NCI-H345 (cell line): Measurements from ENCODE around the gene SRP14.

Experiments used
- DNase-seq: peaks from one replicate; lab custom pipeline; 2025; lab: John Stamatoyannopoulos, UW

Gene SRP14

DNA sequence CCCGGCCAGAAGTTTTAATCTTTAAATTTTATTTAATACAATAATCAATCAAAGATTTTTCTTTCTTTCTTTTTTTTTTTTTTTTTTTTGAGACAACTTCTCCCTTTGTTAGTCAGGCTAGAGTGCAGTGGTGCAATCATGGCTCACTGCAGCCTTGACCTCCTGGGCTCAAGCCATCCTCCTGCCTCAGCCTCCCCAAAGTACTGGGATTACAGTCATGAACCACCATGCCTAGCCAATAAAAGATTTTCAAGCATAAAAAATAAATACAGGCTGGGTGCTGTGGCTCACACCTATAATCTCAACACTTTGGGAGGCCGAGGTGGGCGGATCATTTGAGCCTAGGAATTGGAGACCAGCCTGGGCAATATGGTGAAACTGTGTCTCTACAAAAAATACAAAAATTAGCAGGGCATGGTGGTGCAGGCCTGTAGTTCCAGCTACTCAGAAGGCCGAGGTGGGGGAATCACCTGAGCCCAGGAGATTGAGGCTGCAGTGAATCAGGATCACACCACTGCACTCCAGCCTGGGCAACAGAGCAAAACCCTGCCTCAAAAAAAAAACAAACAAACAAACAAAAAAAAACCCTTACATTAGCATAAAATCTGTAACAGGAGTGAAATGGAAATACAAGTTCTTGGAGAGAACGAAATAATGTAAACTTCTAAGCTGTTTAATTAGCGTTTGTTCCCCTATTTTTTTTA lies 29.1 kb upstream of the SRP14 start:
- DNase-seq, result no peak

DNA sequence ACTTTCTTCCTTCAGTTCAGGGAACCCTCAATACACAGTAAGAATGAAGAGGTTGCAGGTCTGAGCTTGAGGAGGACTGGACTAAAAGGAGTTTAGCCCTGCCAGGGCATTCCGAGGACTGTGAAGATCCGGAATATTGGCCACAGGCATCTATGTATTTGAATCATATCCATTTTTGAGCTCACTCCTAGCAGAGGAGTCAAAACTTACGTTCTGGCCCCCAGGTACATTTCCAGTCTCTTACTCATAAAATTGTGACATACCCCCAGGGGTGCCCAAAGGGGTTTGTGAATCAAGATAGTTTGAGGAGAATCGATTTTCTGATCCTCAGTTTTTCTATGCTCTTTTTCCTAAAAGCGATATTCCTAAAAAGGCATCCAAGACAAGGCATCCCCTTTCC lies 27.6 kb upstream of the SRP14 start:
- DNase-seq, result no peak

DNA sequence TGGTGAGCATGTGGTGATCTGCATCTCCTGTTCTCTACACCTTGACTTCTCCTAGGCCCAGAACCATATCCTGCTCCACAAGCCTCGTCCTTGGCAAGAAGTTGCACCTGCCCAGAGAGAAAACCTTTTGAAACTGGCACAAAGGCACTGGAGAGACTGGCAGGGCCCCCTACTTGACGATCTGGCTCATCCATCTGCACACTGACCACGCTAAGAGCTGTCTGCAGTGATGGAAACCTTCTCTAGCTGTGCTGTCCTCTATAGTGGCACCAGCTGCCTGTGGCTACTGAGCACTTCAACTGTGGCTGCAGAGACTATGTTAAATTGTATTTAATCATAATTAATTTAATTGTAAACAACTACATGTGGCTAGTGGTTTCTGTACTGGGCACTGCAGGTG lies 26.2 kb upstream of the SRP14 start:
- peak; percentile 35 for DNase-seq

DNA sequence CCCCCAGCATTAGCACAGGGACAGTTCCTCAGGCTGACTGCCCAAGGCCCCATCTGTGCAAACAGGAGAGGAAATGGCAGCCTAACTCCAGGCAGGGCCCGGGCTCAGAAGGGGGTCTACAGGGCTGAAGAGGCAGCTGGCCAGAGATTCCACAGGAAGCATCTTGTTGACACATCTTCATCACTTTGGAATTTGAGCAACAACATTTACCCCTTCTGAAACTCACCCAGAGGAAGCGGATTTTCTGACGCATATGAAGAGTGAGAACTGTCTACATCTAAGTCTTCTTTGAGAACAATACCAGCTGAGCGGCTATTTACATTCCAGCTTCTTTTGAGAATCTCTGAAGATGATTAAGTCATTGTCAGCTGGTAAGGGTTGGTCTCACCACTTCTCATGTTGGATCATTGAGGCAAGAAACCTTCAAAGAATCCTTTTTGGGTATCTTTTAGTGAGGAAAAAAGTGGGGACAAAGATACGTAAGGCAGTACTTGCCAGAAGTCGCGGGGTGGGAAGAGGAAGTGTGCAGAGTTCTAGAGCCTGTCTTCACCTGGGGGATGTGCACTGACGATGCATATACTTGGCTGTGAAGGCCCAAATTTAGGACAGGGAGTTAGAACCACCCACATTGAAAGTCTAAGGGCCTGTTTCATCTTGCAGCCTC lies 25.4 kb upstream of the SRP14 start:
- no peak for DNase-seq

DNA sequence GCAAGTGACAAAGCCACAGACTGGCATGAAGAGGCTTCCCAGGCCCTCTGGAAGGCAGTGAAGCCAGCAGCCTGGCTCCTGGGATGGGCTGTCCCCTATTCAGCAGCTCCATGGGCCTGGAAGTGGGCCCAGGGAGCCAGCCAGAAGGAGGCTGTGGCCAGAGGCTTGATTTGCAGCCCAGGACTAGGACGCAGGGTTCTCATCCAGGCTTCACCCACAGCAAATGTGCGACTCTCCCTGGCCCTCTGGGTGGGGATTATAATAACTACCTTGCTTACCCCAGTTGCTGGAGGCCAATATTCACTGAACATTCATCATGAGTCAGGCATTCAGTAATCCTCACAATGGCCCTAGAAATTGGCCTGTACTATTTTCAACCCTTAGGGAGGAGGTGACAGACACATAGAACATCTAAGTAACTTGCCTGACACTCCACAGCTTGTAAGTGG lies 24.6 kb upstream of the SRP14 start:
- DNase-seq, result no peak

DNA sequence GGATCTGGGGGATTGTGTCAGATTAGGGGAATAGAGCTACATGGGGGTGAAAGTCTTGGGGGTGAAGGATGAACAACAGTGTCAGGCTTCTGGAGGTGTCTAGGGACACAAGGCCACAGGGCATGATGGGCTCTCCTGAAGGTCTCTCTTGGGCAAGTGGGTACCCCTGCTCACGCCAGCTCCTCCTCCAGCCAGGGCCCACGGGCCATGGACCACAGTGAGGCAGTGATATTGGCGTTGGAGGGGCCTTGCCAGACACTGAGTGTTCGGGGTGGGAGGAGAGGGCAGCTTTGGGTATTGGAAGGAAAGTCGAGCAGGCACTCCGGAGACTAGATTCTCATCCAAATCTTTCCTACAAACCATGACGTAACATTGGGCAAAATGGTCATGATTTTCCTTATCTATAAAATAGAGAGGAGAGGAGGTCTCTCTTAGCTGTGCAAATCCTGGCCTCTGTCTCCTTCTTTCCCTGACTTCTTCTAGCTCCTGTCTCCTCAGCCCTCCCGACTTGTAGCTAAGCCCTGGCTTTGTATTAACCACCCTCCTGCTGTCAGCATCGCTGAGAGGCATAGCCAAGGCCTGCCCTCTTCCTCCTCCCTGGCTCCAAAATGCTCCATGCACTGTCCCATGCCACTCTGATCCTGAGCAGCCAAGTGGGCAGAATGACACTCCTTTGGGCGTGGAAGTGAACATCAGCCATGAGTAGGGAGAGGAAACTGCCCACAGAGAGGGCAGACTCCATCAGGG lies 24.0 kb upstream of the SRP14 start:
- no peak for DNase-seq

DNA sequence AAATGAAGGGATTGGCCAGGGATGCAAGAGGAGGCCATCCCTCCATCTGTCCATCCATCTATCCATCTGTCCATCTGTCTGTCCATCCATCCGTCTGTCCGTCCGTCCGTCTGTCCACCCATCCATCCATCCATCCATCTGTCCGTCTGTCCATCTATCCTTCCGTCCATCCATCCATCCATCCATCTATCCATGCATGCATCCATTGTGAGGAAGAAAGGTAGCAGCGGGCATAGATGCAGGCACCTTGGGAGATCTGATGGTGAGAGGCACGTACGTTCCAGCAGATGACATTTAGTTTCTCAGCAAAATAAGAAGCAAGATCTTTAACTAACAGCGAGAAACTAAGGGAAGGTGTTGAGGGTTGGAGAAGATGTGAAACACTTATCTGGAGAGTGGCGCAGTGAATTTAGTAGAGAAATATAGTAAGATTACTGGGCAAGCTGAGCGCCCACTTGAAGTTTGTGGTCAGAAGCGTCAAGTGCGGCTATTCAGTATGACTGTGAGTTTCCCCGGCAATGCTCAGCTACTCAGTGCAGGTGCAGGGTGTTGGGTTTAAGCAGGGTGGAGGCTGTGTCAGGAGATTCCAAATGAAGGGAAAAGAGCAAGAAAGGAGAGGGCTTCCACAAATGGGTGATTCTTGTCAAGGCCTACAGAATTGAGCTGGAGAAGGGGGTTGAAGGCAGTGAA lies 22.4 kb upstream of the SRP14 start:
- DNase-seq, result no peak

DNA sequence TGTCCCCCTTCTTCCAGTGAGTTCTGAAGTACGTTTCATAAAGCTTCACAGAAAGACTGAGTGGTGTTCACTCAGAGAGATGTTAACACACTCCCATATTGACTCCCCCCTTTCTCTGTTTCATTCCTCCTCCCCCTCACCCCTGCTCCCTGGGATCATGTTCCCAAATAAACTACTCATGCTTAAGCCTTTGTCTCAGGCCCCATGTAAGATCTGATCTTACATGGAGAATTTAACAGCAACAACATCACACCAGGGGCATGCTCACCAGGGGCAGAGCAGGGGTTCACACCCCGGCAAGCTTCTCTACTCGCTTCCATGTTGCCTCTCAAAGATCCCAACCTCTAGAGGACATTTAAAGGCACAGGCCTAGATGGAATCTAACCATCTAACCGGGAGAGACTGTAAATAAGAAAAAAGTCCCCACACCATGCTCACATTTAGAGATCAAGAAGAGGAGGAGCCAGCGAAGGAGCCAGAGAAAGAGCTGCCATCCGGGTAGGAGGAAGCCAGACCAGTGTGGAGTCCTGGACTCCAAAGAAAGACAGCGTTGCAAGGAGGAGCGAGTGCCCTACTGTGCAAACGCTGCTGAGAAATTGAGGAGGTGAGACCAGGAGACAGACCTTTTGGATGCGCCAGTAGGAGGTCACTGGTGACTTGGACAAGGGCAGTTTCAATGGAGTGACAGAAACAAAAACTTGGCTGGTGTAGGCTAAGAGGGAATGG lies 21.4 kb upstream of the SRP14 start:
- no peak for DNase-seq

DNA sequence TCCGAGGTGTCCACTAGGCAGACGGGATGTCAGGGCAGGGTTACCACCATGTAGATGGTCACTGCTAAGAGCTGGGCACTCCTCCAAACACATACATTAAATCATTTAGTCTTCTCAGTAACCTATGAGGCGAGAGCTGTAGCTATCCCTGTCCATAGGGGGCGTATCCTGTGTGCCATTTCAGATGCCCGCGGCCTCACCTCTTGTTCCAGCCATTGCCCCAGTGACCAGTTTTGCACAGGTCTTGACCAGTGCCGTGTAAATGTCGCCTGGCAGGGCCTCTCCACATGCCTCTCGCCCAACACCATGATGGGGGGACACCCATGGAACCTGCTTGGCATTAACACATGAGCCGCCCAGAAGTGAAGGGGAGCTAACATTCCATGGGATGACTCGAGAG lies 20.8 kb upstream of the SRP14 start:
- DNase-seq, result no peak

DNA sequence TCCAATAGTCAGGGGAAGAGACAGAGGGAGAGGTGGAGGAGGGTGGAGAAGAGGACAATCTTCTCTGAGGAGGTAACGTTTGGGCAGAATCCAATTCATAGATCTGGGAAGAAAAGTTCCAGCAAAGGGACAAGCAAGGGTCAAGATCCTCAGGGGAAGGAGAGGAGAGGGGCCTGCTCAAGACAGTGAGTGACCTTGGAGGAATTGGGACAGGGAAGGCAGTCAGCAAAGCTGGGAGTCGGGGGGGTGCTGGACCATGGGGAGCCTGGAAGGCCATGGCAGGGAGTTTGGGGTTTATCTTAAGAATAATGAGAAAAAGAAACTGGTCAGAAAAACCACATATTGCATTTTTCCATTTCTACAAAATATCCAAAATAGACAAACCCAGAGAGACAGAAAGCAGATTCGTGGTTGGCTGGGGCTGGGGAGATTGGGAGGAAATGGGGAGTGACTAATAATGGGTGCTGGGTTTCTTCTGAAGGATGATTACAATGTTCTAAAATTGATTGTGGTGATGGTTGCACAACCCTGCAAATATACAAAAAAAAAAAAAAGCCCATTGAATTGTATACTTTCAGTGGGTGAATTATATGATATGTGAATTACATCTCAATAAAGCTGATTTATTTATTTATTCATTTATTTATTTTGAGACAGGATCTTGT lies 19.6 kb upstream of the SRP14 start:
- no peak for DNase-seq

DNA sequence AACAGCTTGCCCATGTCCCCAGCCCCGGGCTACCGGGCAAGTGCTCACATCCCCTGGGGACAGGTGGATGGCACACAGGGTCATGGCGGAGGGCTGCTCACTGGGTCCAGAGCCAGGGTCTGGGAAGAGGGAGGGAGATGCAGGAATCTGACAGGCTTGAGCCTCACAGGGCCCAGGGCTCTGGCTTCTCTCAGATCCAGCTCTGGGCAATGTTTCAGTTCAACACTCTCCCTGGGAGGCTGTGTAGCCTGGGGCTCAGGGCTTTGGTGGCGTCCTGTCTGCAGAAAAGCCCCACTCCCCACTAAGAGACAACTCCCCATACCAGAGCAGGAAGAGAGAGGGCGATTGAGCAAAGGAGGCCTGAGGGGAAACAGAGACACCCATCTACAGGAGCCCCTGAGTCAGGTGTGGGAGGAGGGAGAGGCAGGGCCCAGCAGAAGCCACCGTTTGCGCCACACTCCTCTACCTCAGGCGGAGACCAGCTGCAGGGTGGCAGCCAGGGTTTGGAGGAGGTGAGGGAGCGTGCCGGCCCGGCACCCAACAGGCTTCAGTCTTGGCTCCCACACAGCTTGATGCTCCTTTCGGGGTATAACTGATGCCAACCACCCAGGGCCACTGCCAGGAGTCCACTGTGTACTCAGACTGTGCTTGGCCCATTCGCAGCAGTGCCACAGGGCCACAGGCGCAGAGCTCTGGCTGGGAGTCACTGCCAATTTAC lies 16.8 kb upstream of the SRP14 start:
- no peak for DNase-seq

DNA sequence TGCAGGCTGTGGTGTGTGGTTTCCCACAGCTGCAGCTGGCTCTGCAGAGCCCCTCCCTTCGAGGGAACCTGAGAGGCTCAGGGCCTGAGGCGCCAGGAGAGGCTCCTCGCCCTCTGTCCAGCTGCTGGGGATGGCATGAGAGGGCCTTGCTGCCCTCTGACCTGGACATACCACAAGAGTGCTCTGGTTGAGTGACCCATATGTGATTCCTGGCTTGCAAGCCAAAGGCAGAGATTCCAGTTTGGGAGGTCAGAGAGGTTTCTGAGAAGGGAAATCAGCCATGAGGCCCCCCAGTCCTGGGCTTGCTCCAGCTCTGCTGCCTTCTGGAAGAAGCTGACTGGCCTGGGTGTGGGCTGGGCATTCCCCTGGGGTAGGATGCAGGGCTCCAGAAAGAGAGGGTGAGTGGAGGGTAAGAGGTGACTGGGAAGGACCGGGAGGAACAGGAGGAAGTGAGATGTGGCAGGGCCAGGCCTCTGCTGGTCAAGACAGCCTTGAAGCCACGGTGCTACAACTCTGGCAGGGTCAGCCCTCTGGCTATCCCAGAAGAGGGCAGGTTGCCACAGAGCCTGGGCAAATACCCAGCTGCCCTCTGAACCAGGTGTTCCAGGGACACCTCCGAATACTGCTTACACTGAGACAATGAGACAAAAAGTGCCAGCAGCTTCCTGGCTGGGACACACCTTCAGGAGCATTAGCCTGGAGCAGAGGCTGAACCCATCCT lies 16.0 kb upstream of the SRP14 start:
- DNase-seq, result peak; percentile 27

DNA sequence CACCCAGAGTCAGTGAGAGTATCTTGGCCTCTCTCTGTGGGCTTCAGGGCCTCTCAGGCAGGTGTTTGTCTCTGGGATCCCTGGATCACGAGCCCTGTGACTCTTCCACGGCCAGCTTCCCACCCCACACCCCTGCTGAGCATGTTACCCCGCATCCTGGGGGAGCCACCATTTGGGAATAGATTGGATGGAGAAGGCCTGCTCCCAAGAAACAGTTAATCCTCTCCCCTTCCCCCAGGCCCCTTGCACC lies 15.5 kb upstream of the SRP14 start:
- no peak for DNase-seq

DNA sequence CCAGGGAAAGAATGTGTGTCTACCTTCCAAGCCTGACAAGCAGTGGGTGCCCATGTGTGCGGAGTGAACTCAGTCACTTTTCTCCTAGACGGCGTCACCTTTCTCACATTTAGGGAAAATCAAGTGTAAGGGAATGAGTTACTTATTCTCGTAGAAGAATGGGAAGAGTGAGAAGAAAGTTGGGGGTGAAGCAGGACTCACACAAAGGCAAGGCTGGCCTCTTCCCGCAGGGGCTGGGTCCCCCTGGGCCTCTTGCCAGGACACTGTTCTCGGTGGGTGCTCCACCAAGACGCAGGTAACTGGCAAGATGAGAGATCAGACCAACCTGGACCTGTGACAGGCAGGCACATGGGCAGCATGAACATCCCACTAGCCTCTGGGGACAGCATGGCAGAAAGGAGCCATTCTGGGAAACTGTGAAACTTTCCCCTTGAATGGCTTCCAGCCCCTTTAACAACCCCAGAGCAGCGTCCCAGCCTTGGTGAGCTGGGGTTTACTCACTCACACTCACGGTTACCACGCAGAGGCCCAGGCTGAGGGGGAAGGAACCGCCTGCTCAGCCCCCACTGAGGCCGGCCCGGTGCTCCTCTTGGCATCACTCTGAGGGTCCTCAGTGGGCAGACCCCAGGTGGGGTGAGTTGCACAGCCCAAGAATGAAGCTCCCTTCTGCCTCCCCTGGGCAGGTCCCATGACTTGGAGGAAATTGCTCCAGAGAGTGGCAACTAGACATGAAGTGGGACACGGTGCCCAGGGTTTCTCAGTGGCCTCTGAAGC lies 15.0 kb upstream of the SRP14 start:
- DNase-seq, result no peak

DNA sequence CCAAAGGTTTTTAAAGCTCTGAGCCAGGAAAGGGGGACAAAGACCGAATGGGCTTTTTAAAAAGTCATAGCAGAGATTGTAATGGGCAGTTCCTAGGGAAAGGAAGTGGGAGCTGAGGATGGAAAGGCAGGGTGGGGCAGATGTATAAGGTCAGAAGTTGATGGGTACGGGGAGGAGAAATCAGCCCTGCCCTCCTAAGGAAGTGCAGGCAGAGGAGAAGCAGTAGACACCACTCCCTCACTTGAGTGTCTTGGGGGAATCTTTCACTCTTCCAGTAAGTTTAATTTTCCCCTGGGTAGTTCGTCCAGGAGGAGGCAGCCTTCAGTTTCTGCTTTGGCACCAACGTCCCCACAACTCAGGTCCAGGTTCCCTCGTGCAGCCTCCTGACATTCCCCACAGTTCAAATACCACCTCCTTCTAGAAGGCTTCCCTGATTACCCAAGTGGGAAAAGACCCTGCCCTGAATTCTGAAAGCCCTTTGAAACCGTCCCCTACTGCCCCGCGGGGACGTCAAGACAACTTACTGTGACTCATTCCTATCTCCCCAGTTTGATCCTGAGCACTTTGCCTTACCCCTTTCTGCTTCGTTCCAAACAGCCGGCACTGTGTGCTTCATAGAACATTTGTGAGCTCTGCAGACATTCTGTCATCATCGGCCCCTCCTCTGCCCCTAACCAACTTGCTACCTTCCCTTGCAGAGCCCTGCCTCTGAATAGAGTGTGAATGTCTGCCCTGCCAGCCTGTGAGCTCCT lies 14.3 kb upstream of the SRP14 start:
- DNase-seq, result no peak

DNA sequence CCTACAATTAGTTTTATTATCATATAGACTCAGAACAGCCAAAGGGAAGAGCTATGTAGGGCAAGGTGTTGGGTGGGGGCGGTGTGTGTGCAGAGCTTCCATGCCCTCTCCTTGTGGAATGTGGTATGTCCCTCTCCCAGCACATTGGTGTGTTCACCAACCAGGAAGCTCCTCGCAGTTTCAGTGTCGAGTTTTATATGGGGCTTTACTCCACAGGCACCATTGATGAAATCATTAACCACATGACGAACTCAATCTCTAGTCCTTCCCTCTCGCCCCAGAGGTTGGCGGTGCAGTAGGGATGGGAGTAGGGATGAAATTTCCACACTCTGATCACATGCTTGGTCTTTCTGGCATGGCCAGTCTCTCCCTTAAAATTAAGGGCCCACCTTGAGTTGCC lies 13.6 kb upstream of the SRP14 start:
- DNase-seq, result no peak

DNA sequence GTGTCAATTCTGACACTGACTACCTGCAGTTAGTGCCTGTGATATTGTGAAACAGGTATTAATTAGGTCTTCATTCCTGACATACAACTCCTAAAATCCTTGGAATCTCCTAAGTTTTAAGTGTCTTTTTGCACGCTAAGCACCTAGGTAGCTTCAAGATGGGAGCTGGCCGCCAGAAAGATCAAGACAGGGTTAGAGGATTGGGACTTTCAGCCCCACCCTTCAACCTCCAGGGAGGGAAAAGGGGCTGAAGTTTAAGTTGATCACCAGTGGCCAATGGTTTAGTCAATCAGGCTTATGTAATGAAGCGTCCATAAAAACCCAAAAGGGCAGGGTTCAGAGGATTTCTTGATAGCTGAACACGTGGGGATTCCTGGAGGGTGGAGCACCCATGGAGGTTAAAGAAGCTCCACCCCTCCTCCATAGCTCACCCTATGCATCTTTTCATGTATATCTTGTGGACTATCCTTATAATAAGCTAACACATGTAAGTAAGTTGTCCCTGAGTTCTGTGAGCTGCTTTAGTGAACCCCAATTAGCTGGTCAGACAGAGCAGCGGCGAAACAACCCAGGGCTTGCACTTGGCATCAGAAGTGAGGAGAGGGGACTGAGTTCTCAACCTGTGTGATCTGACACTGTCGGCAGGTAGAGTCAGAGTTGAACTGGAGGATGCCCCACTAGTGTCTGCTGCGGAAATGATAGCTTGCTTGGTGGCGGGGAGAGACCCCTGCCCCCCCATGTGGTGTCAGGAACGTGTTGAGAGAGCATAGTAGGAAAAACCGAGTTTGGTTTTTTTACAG lies 12.8 kb upstream of the SRP14 start:
- DNase-seq, result no peak
